ENCODE results near the gene TIGAR.
A peak's percentile ranks its signal among the peaks of the same experiment; 100 is the strongest.

Gene TIGAR

DNA sequence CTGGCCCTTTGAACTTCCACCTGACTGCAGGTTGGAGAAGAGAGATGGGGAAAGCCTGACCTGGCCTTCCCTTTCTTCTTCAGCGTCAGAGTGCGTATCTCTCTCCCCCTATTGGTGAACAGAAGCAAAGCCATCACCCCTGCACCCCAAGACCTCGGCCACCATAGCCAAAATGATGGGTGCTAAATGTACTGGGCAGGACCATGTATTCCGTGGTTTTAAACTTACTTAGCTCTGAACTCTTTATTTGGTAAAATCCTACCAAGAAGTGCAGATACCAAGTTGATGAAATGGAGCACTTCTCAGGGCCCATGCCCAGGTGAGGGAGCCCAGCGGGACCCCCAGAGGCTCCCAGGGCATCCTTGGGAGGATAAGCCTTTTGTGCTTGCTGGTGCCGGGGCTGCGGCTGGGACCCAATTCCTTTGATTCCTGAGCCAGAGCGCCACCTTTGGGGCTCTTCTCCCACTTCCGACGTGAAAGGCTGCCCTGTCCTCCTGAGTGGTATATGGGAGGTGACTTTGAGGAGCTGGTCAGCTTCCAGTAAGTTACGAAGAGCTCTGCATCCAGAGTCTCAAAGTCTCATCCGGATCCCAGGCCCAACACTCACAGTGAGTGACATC is 38.0 kb upstream of the TIGAR start:
- DNase-seq: no peak

DNA sequence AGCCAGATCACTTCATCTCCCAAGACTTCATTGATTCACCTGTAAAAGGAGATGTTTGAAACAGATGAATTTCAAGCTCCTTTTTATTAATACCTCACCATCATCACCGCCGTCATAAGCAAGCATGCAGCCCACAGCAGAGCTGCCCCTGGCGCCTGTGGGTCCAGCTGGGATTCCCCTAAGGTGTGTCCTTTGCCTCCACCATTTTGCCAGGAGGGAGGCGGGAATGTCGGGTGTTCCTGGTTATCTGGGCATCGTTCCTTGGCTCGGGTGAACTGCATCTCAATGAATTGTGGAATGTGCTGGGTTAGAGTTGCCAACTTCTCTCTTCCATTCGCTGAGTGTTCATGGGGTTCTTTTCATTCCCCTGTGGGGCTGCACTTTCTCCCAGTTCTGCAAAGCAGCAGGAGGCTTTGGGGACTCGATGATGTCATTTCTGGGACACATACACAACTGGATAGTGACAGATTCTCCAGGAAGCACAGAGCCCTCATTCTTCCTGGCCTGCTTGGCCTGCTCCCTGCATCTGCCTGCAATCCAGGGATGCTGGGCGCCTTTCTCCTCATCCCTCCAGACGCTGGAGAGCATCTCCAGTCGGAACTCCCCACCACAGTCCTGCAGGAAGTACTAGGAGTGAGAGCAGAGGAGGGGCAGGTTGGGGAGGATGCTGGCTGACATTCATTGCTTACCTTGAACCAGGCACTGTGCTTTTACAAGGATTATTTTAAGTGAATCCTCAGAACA is 37.3 kb upstream of the TIGAR start:
- no peak for DNase-seq

DNA sequence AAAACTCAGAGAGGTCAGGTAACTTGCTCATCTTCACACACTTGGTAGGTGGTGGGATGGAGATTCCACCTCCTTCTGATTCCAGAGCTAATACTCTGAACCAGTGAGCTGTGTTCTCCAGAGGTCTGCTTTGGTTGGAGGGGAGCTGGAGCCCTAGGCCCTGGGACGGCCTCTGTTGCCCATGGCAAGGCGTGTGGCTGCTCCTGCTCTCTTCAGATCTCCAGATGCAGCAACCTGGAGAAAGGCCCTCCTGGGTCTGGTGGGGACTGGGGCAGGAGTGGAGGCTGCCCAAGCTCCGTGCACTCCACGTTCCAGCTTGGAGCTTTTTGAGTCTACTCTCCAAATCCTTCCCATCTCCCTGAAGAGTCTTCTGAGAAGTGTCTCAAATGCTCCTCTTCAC is 36.7 kb upstream of the TIGAR start:
- DNase-seq: no peak

DNA sequence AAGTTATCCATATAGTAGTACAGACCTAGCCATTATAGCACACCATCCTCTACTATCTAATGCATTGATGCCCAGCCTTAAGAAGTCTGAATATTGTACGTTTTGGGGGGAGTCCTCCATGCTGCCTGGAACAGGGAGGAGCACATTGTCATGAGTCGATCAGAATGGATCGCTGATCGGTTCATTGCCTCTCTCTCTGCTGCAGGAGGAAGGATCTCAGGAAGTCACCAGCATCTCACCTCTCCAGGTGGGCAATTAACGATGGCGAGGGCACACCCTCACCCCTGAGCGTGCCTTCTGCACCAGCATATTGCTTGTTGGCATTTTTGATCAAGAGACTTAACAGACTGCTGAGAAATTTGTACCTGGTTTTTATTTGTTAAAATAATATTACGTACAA is 35.9 kb upstream of the TIGAR start:
- no peak for DNase-seq

DNA sequence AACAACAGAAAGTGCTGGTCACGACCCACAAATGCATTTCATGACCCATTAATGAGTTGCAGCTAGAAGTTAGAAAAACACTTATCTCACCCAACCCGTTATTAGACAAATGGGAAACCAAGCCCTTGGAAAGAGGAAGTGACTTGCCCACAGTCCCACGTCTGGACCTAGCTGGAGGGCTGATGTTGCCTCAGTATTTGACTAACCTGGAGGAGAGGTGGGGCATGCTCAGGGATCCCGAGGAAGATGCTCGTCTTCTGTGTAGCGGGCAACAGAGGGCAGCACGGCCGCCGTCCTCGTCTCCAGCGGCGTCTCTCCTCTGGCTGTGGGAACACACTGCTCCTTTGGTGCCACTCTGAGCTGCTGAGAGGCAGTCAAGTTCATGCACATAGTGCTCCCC is 34.8 kb upstream of the TIGAR start:
- no peak for DNase-seq

DNA sequence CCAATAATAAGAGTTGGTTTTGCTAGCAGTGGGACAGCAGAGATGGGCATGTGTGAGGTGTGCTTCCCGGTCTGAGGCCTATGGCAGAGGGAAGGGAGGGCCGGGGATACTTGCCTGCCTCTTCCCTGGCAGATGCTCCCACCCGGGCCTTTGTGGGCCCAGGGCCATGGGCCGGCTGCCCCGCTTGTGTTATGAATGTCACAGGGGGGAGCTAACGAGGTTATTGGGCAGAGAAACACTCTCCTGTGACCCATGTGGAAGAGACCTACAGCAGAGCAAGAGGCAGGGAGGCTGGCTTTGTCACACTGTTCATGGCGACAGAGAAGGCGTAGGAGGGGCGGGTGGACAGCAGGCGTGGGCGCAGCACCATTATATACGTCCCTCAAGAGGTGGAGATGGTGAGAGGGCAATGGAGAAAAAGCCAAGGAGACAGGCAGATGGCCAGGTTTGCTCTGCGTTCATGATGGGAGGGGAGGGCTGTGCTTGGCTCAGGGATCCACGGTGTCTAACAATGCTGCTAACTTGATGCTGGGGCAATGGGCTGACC is 34.2 kb upstream of the TIGAR start:
- no peak for DNase-seq

DNA sequence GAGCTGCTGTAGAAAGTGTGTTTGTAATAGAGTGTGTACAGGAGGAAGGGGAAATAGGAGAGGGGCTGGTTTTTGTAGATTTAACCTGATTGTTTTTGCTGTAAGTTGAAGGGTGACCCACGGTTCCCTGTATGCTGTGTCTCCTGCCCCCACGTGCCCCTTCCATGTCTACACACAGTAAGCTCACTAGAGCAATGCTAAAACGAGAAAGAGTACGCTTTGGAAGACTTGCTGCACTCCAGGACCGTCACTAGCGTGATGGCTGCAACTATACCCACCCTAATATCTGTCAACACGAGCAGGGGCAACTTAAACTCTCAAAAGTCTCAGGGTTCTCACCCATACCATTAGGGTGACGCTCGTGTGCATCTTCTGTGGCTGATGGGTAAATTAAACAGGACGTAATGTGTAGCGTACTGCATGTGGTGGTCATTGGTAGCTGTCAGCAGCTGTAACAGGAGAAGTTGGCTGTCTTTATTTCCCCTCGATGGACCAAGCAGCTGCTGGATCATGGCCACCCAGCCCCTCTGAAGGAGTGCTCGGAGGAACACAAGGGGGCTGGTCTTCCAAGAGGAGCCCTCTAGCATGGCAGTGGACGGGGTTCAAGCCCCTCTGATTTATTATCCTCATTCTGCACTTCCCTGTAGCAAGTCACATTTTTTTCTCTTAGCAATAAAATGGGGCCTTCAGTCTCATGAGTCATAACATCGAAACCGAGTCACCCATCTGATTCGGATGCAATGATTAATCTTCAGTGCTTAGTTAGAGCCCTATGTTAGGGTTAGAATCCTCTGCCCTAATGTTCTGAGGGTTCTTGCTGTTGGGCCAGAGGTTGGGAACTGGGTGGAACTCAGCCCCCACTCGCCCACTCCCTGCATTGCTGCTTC is 33.4 kb upstream of the TIGAR start:
- DNase-seq: peak; percentile 56

DNA sequence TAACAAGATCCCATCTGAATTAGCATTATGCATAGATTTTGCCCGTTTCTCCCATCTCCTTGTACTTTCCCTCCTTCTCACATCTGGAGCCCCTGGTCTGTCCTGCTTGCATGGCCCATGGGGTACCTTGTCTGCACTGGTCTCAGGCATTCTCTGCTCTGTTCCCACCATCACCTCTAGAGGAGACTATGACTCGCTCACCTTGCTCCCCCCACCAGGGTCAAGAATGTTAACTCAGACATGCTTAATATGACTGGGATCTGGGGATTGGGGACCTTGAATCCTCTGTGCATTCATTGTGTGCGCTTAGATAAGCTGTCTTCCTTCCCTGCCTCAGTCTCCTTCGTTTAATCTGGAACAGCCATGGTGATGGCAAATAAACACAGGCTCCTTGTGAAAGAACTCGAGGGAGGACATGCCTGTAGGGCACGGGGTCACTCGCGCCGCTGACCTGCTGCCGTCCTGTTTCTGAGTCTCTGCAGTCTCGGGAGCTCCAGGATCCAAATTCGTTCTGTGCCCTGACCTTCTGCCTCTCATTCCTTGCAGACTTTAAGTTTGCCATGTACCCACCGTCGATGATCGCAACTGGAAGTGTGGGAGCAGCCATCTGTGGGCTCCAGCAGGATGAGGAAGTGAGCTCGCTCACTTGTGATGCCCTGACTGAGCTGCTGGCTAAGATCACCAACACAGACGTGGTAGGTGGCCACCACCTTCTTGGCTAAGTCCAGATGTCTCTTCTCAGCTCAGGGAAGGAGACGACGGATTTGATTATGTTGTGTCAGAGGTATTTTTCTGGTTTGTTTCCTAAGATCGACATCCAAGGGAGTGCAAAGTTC is 32.5 kb upstream of the TIGAR start:
- DNase-seq: no peak

DNA sequence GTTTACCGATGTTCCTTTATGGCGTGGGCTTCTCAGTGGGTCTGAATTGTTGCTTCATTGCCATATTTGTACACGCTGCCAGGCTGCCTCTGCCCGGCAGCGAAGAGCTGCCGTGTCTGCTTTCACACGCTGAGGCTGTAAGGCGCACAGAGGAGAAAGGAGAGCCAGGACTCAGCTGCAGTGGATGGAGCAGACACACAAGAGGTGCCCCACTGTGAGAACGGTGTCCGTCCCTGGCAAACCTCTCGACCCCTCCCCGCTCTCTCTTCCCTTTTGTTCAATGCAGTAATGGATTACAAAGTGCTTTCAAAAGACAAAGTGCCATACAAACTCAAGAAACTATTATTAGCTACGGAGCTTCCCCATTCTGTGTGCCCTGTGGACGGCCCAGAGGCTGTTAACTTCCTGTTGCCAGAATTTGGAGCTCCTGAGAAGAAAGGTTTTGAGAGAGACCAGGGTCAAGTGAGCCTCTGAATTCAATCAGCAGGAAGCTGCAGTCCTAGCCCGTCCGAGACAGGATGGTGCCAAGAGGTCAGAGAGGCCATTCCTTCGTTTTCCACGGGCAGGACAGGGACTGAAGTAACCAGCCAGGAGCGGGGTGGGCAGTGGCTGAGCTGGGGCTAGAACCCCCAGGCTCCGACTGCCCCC is 31.7 kb upstream of the TIGAR start:
- no peak for DNase-seq

DNA sequence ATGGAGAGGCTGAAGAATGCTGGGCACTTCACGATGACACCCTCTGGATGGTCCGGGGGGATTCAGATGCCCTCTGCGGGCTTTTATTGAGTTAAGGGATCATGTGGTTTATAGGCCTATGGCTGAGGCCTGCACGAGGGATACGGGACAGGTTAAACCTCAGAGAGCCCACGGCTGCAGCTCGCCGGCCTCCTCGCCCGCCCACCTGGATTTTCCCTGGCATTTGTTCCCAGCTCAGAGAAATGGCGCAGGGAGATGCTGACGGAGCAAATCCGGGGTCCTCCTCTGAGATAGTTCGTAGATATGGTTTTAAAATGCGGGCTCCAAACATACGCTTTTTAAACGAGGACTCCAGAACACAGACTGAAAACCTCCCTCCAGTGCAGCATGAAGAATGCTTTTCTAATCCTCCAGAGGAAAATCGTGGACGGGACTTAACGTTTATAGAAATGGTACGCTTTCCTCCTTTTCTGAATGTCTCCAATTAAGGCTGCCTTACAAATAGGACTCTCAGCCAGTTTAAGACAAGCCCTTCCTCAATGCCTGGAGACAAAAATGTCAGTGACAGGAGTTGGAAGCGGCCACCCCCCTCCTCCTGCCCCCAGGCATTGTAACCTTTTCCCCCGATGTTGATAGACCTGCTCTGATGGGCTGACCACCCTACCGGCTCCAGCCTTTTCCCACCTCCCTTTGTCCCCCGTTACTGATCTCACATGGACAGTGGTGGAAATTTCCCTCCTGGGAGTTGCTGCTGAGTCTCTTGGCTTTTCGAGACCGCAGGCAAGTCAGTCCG is 30.8 kb upstream of the TIGAR start:
- no peak for DNase-seq

DNA sequence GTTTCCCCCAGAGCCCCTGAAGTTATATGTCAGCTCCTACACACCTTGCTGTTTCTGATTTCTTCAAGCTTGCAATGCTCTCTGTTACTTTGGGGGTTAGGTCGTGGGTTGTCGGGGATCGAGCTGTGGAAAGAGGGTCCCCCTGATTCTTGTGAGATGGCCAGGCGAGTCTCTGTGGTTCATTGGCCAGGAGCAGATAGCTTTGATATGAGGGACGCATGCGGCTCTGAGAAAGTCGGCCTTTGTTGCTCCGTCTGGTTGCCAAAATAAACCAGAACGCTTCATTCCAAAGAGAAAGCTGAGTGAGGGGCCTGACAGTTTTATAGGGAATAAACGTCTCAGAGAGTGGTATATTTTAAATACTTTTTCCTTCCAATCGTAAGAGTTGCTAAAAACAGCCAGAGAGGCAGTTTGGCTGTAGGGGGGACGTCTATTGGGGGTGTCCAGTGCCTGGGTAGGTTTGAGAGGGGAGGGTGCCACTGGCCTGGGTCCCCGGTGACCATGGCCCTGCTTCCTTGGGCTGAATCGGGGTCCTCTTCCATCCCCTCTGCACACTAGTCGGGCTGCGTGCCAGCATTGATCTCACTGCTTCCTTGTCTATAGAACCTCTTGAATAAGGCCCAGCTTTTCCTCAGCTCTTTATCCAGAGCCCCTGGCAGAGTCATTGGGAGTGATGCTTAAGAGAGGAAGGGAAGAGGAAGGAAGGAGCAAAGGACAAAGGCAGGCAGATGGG is 28.5 kb upstream of the TIGAR start:
- DNase-seq: no peak

DNA sequence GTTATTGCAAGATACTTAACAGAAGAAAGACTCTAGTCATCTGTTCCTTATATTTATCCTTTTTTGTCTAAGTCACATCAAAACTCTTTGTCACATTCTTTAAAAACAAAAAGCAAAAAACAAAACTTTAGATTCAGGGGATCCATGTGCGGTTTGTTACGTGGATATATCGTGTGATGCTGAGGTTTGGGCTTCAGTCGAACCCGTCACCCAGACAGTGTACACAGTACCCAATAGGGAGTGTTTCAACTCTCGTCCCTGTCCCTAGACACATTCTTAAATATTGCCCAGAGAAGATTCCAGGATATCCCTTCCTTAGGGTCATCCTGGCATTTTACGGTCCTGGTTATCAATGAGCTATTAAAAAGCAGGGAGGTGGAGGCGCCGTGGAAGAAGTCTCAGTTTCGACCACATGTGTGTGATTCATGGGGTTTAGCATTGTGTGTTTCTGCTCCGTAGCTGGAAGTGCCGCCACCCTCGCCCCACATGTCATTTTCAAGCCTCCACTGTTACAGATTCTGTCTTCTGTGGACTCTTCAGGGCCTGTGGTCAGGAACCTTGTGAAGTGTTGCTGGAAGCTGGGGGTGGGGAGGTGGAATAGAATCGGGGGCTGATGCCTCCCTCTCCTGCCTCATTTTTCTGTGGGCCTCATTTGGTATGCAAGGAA is 27.6 kb upstream of the TIGAR start:
- DNase-seq: no peak

DNA sequence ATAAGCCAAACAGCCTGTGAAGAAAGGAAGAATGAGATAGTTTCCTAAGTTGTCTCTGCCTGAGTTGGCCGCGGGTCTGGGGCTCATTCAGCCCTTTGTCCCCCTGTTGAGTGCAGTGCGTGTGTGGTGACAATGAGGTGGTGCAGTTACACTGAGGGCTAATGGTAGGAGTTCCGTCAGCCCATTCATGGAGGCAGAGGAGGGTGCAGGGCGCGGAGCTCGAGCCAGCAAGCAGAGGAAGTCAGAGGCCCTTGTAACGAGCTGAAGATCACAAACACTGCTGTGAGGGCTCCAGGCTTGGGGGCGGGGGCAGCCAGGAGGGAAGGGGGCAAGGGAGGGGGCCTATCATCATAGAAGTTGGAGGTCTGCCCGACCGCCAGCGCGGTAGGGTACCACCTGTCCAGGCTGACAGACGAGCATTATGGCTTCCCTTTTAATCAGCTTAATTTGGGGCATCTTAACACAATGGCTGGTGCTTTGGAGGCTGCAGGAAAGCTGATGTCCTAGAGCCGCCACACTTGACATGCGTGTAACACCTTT is 27.0 kb upstream of the TIGAR start:
- DNase-seq: no peak

DNA sequence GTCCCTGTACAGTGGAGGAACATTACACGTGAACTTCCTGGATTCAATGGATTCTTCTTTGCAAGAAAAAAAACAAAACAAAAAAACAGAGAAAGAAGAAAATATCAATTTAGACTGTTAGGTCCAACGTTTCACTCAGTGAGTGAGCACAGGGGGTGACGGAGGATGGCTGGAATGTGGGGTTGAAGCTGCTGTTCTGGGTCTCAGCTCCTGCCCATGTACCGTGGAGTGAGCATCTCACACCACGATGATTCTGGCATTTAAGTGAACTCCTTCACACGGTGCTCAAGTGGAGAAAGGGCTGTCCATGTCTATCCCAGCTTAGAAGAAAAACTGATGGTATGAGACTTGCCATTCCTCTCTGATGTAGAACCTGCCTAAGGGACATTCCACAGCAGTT is 24.3 kb upstream of the TIGAR start:
- no peak for DNase-seq

DNA sequence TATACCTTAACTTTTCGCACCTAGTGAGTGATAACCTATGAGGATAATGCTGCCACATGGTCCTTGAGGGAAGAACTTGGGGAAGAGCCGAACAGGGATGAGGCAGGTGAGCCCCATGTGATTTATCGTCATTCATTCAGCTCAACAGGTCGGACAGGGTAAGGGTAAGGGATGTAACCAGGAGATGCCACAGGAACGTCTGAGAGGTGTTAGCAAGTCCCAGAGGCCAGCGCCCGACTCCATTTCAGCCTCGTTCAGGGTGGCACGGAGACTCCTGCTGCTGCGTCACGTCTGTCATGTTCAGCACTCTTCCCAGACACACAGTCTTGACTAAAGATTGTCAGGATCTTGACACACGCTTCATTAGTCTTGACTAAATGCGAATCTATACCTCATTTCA is 23.4 kb upstream of the TIGAR start:
- no peak for DNase-seq

DNA sequence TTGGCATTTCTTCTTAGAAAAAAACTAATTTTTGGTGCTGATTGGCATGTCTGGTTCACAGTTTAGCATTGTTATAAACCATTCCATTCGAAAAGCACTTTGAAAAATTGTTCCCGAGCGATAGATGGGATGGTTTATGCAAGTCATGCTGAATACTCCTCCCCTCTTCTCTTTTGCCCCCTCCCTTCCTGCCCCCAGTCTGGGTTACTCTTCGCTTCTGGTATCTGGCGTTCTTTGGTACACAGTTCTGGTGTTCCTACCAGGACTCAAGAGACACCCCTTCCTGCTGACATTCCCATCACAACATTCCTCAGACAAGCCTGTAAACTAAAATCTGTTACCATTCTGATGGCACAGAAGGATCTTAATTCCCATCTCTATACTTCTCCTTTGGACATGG is 20.1 kb upstream of the TIGAR start:
- no peak for DNase-seq

DNA sequence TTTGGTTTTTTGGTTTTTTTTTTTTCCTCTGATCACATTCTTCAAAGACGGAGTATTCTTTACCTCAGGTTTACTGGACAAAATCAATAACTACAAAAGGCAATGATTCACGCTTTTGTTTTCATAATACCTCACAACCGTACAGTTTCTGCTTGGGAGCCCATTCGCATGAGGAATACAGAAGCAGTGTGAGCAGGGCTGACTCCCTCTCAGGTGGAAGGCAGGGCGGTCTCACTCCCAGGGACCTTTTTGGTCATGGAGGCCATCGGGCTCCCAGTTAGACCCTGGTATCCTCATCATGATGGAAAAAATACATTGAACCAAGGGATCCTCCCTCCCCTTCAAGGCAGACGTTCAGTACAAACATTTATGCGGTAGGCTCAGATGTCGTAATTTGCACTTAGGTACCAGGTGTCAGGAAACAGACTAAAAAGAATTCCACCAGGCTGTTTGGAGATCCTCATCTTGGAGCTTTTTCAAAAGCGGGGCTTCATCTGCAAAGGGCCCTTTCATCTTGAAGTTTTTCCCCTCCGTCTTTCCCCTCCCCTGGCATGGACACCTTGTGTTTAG is 19.0 kb upstream of the TIGAR start:
- DNase-seq: no peak

DNA sequence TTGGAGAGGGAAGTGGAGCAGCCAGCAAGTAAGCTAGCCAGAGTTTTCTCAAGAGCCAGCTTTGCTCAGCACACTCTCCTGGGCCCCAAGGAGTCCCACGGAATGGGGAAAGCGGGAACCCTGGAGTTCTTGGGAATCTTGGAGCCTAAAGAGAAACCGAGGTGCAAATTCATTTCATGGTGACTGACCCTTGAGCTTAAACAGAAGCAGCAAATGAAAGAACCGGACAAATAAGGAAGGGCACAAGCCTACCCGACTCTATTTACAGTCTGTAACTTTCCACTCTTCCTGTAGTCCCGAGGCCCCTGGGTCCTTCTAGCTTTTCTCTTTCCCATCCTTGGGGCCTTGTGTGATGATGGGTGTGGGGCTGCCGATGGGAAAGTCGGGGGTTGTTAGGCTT is 18.1 kb upstream of the TIGAR start:
- no peak for DNase-seq

DNA sequence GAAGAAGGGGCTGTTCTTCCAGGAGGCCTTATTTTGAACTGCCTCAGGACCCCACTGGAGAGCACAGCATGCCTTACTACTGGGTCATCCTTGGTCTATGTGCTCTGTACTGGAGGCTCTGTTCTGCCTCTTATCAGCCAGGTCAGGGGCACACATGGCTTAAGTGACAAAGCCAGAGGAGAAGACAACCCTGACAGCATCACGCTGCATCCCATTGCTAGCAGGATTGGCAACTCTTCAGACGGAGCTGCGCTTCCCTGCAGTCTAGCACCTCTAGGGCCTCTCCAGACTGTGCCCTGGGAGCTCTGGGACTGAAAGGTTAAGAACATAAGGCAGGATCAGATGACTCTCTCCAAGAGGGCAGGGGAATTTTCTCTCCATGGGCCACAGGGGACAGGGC is 17.3 kb upstream of the TIGAR start:
- DNase-seq: no peak

All from fibroblast of skin of right quadriceps (primary cell).